COR-L47 (cell line): ENCODE results near the gene JSRP1.

ENCODE experiments used
- DNase-seq: peaks from one replicate; lab custom pipeline; 2025; lab: John Stamatoyannopoulos, UW

JSRP1 gene

DNA sequence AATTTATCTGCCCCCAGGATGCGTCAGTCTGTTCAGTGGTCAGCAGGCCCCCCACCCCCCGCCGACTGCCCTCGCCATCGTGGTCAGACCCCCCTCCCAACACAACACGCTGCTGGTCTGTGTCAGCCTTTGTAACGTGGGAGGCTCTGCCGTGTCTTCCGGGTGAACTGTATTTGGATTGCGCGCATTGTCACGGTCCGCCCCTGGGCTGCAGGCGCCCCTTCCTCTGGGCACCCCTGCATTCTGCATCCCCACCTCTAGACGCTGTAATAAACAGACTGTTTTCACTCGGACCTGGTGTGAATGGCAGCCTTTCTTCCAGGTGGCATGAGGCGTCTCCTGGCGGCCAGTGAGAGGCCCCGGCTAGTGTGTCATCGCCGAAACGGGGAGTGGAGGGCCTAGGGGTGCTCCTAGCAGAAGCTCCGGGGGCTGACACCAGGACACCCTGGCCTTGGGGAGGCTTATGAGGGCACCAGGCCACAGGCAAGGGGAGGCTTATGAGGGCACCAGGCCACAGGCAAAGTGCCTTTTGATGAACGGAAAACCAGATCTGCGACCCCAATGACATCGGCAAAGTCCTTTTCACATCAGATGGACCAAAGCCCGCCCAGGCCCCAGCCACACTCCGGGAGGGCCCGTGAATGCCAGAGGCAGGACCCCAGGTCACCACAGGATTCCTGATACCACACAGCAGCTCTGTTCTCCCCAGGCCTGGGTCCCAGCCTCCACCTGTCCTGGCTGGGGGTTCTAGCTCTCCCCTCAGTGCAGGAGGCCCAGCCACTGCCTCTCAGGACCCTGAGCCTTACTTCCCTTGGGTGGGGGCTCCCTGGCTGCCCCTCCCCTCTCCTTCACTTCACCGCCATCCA is 23.7 kb downstream of the JSRP1 start:
- no peak for DNase-seq

- DNase-seq, result no peak
Measured at GRCh38 chr19:2231621-2232221, 24.5 kb downstream of the JSRP1 start.

DNA sequence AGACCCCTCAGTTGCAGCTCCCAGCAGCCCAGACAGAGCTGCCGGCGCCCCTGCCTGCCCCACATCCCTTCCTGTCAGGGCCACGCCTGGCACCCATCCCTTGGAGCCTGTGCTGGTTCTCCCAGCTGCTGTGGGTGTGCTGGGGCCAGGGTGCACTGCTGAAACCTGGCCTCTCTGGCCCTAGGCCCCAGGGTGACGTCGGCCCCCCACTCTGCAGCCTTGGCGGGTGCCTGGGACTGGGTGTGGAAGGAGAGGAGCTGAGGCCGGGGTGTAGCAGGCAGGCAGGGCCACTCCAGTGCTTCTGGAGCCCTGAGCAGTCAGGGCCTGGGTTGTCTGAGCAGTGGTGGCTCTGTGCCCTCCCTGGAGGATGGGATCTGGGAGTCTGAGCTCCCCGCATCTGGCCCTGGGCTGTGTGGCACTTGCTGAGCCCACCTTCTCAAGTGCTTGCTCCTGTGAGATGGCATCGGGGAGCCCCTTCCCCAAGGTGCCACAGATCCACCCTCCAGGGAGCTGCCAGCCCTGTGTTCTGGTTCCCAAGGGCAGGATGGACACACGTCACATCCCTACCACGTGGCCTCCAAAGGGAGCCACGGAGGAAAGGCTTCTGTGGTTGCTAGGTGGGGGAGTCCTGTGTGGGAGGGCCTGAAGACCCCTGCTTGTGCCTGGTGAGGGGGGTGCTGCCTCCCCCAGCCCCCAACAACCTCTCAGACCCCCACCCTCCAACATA is 25.2 kb downstream of the JSRP1 start:
- no peak for DNase-seq

DNA sequence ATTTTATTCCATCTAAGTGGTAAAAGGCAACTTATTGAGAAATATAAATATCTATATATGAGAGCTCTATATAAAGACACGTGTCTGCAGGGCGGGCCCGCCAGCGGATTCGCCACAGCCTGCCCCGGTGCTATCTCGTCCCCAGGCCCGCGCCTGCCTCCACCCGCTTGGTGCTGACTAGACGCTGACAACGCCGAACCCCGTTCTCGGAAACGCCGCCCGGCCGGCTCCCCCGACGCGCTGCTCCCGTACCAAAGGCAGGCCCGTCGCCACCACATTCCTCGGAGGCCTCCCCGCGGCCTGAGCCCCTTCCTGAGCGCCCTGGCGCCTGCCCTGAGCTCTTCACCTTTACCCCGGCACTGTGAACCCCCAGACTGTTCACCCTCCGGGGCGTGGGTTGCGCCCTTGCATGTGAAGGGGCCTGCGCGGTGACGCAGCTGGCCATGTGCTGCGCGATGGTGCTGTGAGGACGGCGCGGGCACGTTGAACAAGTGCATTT is 26.1 kb downstream of the JSRP1 start:
- DNase-seq, result no peak

GRCh38 chr19:2229103-2230032 is 26.8 kb downstream of the JSRP1 start:
- DNase-seq, result no peak

DNA sequence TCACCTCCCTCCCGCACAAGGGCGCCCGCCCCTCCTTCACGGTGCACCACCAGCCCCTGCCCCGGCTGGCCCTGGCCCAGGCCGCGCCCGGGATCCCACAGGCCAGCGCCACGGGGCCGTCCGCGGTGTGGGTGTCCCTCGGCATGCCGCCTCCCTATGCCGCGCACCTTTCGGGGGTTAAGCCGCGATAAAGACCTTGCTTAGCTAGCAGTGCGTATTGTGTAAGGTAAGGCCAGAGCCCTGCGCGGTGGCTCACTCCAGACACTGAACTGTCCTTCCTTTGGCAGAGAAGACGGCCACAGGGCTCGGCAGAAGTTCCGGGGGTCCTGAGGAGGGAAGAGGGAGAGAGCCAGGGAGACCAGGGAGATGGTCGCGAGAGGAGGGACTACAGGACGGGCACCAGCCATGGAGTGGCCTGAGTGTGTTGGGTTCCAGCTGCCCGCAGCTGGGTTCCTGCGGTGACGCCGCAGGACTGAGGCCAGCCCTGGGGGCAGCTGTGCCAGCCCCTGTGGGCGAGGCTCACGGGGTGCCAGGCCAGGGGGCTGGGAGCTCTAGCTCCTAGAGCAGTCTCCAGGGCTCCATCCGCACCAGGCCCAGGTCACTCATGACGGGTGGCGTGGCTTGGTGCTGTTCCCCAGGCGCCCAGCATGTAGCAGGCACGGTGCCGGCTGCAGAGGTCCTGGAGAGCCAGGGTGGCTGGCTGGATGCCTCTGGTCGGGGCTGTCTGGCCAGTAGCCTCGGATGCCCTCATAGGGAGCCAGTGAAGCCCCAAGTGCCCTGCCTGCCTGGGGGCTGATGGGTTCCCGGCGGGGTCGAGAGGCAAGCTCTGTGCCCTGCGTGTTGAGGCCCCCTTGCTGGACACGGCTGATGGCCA is 27.8 kb downstream of the JSRP1 start:
- DNase-seq, result no peak

- DNase-seq, result no peak
Measured at GRCh38 chr19:2227415-2228156, 28.6 kb downstream of the JSRP1 start.

DNA sequence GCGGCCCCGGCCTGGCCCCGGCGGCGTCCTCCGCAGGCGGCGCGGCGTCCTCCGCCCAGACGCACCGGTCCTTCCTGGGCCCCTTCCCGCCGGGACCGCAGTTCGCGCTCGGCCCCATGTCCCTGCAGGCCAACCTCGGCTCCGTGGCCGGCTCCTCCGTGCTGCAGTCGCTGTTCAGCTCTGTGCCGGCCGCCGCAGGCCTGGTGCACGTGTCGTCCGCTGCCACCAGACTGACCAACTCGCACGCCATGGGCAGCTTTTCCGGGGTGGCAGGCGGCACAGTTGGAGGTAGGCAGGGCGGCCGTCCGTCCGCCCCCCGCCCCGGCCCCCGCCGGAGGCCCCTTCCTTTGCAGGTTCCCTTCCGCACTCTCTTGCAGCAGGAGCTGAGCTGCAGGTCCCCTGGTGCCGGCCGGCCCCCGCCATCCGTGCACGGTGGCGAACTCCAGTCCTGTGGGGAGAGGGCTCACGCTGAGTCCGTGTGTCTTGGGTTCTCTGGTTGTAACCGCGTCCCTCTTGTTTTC is 29.3 kb downstream of the JSRP1 start:
- DNase-seq, result no peak

DNA sequence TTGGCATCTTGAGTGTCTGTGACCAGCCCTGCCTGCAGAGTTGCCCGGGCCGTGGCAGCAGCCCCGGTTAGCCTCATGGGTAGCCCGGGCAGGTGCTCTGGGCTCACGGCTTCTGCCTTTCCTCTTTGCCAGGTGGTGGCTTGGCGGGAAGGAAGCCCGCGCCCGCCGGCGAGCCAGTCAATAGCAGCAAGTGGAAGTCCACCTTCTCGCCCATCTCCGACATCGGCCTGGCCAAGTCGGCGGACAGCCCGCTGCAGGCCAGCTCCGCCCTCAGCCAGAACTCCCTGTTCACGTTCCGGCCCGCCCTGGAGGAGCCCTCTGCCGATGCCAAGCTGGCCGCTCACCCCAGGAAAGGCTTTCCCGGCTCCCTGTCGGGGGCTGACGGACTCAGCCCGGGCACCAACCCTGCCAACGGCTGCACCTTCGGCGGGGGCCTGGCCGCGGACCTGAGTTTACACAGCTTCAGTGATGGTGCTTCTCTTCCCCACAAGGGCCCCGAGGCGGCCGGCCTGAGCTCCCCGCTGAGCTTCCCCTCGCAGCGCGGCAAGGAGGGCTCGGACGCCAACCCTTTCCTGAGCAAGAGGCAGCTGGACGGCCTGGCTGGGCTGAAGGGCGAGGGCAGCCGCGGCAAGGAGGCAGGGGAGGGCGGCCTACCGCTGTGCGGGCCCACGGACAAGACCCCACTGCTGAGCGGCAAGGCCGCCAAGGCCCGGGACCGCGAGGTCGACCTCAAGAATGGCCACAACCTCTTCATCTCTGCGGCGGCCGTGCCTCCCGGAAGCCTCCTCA is 30.0 kb downstream of the JSRP1 start:
- DNase-seq, result no peak

- no peak for DNase-seq
Measured at GRCh38 chr19:2225415-2226050, 30.7 kb downstream of the JSRP1 start.

DNA sequence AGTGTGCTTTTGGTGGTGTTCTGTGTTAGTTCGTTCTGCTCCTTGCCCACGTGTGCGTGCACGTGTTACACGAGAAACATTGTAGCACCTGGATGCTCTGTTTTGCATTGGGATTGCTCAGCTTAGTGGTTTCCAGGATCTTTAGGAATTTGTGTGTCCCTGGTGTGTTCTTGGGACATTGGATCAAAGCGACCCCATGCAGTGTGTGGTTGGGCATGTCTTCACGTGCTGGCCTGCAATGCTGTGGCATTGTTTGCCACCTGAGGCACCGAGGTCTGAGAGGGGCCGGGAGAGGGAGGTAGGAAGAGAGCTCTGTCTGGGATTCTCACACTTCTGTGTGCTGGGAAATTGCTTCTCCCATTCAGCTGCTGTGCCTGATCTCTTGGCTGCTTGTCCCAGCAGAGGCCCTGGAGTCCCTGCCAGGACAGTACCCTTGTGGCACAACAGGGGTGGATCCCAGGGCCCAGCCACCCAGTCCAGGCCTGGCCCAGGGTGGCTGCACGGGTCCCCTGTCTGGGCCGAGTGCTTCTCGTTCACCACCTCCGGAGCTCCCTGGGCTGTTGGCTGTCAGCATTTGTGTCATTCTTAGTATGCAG is 31.4 kb downstream of the JSRP1 start:
- no peak for DNase-seq

GRCh38 chr19:2223959-2224358 is 32.3 kb downstream of the JSRP1 start:
- no peak for DNase-seq

- no peak for DNase-seq
Measured at GRCh38 chr19:2223391-2223790, 32.8 kb downstream of the JSRP1 start.

DNA sequence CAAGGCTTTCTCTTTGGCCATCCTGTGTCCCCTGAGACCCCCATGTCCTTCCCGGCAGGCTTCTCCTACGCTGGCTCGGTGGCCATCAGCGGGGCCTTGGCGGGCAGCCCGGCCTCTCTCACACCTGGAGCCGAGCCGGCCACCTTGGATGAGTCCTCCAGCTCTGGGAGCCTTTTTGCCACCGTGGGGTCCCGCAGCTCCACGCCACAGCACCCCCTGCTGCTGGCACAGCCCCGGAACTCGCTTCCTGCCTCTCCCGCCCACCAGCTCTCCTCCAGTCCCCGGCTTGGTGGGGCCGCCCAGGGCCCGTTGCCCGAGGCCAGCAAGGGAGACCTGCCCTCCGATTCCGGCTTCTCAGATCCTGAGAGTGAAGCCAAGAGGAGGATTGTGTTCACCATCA is 34.3 kb downstream of the JSRP1 start:
- no peak for DNase-seq

- DNase-seq, result no peak
Measured at GRCh38 chr19:2221250-2221831, 34.9 kb downstream of the JSRP1 start.

GRCh38 chr19:2219726-2220125 is 36.5 kb downstream of the JSRP1 start:
- DNase-seq, result no peak

DNA sequence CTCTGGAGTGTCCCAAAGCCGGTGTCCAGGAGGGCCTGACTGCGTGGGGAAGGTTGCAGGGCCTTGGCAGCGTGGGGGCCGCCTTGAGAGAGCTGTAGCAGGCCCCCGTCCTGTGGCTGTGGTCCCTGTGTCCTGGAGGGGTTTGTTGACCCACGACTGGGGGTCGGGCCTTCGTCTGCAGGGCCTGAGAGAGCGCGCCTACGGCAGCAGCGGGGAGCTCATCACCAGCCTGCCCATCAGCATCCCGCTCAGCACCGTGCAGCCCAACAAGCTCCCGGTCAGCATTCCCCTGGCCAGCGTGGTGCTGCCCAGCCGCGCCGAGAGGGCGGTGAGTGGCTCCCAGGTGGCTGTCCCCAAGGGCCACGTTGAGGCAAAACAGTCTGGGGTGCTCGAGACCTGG is 38.6 kb downstream of the JSRP1 start:
- no peak for DNase-seq
